CMK (cell line): ENCODE results near the gene INTS6L.

Experiments used
- DNase-seq: peaks from one replicate; pipeline ENCODE4 v3.0.0-alpha.2; 2010; ENCODE audit warnings: low read depth

Gene INTS6L, protein sequence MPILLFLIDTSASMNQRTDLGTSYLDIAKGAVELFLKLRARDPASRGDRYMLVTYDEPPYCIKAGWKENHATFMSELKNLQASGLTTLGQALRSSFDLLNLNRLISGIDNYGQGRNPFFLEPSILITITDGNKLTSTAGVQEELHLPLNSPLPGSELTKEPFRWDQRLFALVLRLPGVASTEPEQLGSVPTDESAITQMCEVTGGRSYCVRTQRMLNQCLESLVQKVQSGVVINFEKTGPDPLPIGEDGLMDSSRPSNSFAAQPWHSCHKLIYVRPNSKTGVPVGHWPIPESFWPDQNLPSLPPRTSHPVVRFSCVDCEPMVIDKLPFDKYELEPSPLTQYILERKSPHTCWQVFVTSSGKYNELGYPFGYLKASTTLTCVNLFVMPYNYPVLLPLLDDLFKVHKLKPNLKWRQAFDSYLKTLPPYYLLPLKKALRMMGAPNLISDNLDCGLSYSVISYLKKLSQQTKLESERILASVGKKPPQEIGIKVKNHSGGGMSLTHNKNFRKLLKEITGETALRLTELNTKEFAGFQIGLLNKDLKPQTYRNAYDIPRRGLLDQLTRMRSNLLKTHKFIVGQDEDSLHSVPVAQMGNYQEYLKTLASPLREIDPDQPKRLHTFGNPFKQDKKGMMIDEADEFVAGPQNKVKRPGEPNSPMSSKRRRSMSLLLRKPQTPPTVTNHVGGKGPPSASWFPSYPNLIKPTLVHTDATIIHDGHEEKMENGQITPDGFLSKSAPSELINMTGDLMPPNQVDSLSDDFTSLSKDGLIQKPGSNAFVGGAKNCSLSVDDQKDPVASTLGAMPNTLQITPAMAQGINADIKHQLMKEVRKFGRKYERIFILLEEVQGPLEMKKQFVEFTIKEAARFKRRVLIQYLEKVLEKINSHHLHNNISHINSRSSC

DNA sequence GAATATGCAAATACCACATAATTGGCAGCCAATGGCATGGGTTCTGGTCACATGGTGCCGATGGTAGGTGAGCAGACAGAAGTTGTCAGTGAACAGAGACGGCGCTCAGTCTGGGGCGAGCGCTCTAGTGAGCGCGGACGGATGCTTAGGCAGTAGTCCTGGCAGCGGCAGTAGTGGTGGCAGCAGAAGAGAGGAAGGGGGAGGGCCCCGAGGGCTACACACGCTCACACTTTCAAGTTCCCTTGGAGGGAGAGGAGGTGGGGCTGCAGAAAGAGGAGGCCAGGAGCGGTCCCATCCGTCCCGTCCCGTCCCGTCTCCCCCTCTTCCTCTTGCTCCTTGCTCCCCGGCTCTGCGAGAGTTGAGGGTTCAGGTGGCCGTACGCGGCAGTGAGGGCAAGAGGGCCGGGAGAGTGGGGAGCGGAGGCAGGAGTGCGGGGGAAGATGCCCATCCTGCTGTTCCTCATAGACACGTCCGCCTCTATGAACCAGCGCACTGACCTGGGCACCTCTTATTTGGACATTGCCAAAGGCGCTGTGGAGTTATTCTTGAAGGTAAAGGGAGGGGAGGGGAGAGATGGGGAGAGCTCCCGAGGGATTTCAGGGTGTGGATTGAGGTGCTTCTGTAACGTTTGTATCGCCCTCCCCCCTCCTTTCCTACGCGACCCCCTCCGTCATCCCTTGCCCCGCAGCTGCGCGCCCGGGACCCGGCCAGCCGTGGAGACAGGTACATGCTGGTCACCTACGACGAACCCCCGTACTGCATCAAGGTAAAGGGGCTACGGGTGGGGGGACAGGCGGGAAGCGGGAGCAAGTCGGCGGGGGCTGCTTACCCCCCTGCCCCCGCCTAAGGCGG is at the start of gene INTS6L:
Gene INTS6L (plus strand): TSS at position 108 of the 852 bp plus-strand sequence. CDS start 333 bp downstream, at position 441.
- DNase-seq = peak; percentile 85

DNA sequence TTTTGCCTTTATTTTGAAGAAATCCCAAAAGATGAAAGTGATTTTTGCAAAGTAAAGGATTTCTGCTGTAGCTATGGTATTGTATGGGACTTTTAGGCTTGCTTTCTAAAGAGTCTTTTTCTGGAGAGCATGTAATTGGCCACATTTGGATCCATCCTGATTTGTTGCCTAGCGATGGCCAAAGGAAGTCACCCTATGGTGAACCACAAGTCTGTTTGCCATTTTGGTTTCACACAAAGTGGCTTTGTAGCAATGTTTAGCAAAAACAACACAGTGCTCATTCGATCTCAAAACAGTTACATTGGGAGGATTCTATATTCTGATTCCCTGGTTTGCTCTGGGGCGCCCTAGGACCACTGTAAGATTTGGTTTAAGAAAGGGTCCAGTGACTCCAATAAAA is 44.1 kb upstream of the INTS6L start:
- DNase-seq = no peak

DNA sequence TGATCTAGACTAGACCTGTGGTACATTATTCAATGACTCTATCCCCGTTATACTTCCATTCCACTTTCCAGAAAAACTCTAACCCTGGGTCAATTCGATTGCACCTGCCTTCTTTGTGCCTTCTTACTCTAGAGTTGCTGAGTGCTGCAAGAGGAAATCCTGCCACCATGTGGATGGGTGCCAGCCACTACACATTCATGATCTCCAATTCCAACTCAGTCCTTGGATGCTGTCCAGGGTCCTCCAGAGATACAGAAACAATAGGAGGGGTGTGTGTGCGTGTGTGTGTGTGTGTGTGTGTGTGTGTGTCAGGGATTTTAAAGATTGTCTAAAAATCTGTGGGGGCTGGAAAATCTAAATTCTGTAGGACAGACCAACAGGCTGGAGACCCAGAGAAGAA is 42.9 kb upstream of the INTS6L start:
- DNase-seq = peak; percentile 20

DNA sequence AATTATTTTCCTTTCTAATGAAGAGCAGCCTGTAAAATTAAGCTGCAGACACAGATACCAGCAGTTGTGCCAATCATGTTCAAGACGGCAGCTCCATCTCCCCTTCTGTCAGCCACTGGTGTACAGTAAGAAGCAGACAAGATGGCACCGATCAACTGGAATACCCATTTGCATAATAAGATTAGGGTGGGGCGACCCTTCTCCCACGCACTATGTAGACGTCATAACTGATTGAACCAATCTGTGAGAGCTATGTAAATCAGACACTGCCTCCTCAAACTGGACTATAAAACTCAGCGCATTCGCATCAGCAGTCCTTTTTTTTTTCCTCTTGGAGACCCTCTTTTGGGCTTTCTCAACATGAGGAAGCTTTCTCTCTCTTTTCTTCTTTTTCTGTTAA is 40.4 kb upstream of the INTS6L start:
- DNase-seq = no peak

DNA sequence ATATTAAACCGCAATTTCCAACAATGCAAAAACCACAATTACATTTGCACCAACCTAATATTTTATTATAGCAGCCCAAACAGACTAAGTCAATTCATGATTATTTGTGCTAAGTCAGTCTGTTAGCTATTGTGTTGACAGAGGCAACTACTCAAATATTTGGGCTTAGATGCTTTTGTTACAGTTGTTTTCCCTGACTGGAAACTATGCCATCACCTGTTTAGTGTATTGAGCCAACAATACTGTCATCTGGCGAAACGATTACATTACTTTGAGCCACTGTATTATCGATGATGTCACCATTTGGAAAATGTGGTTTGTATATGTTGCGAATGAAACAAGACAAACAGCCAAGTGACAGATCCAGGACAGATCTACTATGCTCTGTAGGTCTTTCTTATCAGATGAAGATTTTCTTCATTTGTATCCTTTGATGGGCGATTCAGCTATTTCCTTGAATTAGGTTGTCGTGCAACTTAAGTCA is 38.7 kb upstream of the INTS6L start:
- DNase-seq = no peak

DNA sequence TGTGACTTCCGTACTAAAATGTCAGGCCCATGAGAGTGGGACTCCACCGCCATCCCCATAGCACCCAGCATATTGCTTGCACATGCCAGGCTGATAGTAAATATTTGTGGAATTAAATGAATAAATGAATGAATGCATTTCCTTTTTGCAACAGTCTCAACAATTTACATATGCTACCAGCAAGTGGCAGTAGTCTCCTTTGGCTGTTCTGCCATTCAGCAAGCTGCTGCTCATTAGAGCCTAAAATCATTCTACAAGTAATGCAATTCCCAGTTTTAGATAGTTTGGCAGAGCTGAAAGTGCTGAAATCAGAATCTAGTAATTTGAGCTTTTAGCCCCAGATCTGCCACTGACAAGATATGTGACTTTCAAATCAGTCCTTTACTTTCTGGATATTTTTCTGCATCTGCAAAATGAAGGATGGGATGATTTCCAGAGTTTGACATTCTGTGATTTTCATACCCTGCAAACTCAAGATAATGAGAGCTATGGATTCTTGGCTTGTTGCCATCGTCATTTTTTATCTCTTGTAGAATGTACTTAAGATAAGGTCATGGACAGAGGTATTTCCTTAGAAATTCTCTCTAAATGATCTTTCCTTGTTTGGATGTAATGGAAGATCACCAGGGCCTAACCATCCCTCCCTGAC is 35.7 kb upstream of the INTS6L start:
- DNase-seq = no peak

DNA sequence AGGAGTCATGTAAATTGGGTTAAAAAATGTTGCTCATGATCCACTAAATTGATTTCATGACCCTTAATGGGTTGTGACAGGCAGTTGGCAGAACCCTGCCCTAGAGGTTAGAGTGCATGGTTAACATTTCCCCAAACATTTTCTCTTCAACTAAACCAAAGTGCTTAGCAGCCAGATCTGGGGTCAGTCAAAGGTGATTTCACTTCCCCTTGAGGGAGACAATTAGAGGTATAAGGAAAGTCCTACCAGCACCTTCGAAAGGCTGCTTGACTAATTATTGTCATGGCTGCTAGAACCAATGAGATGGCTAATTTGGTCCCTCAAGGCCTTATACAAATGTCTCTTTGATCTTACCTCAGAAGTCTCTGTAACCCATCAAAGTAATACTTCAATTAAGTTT is 30.9 kb upstream of the INTS6L start:
- no peak for DNase-seq

DNA sequence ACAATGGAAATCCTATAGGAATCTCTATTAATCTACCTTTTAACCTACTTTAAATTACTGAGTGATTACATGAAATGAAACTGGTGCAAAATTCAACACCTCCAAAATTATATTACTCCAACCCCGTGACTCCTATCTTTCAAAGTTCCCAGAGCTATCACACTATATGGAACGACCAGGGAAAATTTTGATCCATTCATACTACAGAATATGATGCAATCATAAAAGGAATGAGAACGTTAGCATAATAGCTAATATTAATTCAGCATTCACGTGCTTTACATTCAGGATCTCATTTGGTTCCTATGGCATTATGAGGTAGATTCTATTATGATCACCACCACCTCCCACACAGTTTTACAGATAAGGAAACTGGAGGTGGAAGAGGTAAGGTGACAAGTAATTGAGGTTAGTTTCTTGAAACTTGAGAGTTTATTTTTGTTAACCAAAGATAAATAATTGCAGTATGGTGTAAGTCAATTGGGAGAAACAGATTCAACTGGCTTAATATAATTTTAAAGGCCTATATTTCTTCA is 29.4 kb upstream of the INTS6L start:
- no peak for DNase-seq

DNA sequence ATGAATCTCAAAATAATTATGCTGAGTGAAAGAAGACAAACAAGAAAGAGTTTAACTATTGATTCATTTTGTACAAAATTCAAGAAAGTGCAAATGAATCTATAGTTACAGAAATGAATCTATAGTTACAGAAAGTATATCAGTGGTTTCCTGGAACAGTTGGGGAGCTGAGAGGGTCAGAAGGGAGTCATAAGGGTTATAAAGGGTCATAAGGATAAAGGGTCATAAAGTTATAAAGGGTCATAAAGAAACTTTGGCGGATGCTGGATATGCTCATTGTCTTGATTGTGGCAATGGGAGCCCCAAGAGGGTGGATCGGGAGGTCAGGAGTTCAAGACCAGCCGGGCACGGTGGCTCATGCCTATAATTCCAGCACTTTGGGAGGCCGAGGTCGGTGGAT is 26.0 kb upstream of the INTS6L start:
- DNase-seq = no peak

DNA sequence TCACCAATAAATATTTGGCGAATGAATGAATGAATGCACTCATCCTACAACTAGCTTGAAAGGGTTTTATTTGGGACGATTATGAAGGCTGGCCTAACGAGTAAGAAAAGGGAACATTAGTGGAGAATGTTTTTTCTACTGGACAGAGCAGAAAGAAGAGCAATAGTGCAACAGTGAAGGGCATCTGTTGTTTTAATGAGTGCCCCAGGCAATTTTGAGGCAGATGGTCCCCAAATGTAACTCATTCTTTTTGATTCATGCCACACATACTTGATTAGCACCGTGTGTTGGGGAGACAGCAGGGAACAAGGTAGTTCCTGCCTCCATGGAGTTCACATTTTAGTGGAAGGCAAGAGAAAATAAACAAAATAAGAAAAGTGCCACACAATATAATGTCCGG is 22.7 kb upstream of the INTS6L start:
- no peak for DNase-seq

DNA sequence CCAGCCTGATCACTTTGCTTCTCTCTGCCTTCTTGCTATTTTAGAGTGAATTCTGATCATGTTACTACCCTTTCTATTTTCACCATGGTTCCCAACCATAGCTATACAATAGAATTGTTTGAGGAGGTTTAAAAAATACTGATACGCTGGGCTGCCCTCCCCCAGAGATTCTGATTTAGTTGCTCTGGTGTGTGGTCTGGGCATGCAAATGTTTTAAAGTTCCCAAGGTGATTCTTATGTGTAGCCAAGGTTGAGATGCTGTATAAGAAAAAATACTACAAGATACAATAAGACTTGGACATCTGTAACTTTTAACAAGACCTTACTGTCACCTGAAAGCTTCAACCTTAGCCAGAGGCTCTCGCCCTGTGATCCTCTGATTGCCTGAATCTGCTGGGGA is 22.2 kb upstream of the INTS6L start:
- DNase-seq = no peak

DNA sequence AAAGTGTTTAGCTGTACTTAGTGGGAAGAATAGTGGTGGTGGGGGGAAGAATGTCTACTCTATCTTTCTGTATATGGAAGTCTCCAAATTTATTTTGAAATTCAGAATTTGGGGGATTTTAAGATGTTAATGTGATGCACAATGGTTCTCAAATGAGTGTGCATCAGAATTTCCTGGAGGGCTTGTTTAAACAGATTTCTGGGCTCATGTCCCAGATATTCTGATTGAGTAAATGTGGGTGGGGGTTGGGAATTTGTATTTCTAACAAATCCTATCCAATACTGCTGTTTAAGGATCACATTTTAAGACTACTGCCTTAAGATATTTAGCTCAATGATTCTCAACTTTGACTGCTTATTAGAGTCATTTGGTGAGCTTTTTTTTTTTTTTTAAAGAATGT is 15.1 kb upstream of the INTS6L start:
- no peak for DNase-seq

DNA sequence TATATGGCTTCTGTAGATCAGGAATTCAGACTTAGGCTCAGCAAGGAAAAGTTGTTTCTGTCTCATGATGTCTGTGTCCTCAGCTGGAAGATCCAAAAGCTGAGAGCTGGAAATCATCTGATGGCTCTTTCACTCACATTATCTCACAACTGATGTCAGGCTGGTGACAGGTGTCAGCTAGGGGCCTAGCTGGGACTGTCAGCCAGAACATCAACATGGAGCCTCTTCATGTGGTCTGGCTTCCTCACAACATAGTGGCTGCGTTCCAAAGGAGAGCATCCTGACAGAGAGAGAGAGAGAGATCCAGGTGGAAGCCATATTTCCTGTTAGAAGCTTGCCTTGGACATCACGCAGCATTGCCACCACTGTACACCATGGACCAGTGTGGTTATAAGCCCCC is 10.6 kb upstream of the INTS6L start:
- no peak for DNase-seq

DNA sequence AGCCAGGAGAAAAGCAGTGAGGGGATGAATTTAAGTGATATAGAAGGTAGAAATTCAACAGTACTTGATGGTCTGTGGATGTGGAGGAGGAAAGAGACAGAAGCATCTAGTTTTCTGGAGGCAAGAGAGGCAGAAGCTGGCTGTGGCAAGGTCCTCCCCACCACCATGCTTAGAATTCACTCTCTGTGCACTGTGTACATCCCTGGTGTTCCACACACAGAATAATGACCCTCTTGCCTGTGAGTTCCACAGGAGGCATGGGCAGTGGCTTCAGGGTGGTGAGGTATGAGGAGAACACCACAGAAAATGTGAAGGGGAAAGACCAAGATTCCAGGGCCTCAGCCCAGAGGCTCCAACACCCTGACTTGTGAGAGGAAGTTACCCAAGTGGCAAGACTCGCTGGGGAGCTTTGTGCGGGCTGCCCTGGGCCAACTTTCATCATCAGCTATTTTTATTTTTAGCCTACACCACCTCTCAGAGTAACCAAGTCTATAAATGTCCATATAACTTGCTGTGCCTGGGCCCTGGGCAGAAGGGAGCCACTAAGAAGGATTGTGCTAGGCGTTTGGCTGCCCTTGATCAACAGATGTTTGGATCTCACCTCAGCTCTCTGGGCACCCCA is 7.8 kb upstream of the INTS6L start:
- DNase-seq = no peak

DNA sequence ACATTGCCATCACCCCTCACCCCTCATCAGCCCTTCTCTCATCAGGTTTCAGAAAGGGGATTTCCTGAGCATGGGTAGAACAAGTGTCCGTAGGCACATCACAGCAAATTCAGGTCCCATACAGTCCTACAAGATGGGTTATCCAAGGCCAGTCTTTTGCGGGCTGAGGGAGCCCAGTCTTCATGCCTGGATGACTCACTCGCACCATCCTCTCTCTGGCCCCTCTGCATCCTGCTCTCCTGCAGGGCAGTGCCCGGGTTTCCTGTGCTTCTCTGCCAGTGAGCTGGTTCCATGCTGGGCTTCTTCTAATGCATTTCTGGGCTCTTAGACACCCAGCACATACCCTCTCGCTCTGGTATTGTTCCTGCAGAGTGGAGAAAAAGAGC is 7.3 kb upstream of the INTS6L start:
- DNase-seq = no peak

DNA sequence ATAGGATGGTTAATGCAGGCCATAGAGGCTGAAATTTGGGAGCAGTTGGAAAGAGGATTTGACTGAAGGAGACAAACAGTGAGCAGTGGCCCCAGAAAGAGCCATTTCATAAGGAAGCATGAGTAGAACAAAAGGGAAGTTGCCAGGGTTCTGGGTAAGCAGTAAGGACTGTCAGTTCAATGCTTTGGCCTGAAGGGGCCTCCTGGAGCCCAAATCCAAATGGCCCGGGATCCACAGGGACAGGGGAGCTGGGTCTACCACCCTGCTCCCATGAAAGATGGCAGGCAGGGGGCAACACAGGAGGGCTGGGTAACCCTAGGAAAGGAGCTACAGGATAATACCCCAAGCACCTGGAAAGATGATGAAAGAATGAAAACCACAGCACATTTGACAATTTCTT is 4.1 kb upstream of the INTS6L start:
- no peak for DNase-seq

DNA sequence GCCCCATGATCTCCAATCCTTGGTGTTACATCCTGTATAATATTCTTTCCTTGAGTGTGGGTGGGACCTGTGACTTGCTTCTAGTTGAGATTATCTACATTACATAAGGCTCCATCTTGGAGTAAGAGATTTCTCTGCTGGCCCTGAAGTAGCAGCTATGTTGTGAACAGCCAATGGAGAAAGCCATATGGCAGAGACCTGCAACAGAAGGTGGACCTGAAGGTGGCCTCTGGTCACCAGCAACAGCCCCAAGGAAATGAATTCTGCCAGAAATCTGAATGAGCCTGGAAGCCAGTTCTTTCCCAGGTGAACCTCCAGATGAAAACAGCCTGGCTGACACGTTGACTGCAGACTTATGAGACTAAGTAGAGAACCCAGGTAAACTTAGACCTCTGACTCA is 2.3 kb upstream of the INTS6L start:
- no peak for DNase-seq

DNA sequence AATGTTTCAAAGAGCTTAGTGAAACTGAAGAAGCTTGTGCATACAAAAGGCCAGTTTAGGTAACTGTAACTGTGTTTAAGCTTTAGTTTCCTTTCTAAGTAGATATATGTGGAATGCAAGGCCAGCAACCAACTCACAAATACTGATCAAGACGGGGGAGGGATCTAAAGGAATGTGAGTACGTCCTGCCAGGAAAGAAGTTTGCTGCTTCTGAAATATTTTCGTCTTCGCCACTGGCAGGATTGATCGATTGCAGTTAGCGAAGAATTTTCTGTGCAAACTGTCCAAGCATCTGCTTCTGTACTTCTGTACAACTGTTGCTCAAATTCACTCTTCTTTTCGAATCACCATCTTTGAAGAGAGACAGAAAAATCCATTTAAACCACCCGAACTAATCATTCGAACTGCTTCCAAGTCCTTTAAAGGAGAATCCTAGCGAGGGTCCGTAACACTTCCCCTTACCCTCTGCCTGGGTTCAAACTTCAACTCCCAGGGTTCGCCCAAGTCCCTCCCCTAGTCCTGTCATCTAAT is 373 bp upstream of the INTS6L start:
- DNase-seq = no peak

DNA sequence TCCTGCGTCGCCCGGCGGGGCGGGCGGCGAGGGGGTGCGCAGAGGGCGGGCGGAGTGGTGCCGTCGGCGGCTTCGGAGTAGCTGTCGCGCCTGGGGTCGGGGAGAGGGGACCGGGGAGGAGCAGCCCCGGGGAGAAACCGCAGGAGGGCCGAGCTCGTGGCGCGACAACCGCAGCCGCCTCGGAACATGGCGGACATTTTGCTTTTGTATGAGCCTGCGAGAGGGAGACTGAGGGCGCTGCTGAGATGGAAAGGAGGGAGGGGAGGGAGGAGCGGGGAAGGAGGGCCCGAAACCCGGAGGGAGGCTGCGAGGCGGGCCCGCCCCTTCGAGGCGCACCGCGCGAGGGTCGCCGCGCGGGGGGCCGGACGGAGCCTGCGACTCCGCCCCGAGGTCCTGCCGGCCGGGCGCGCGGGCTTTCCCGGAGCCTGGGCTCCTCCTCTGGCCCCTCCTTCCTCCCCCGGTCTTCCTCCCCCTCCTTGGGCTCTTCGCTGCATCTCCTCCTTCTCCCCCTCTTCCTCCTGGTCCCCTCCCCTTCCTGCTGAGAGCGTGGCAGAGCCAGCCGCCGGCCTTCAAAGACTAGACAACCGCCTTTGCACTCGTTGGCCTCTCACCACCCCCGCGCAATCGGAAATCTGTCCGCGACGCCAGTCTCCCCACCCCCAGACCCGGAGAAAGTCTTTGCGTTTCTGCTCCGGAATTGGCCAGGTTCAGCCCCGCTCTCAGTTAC is 1.1 kb downstream of the INTS6L start:
- DNase-seq = peak; percentile 67

DNA sequence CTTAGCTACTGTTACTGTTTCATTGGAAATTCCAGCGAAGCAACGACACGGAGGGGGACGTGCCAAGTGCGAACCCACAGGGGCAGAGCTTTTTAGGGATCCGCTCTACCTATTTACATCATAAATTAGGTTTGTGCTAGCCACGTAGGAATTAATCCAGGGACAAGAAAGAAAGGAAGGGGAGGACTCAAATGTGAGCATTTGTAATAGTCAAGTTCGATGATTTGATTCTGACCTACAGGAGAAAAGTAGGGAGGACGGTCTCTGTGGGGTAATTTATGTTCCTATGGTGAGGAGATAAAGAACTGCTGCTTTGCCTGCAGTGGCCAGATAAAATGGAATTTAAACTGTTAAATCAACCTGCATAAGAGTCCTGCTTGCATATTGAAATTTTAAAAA is 1.7 kb downstream of the INTS6L start:
- no peak for DNase-seq
